Ishikawa (cell line): ENCODE data around the gene VWA1.

Experiments used
- CEBPB ChIP-seq: IDR thresholded peaks from 2 replicates; pipeline ENCODE4 v1.6.1; 2012
- CREB1 ChIP-seq: IDR thresholded peaks from 2 replicates; pipeline ENCODE4 v1.6.1; 2012; ENCODE audit warnings: low read depth
- EGR1 ChIP-seq: IDR thresholded peaks from 2 replicates; pipeline ENCODE4 v1.6.1; 2012
- EP300 ChIP-seq: IDR thresholded peaks from 2 replicates; pipeline ENCODE4 v1.6.1; 2012; ENCODE audit warnings: borderline replicate concordance
- FOXM1 ChIP-seq: IDR thresholded peaks from 2 replicates; pipeline ENCODE4 v1.6.1; 2012; ENCODE audit warnings: low read depth, borderline replicate concordance
- MAX ChIP-seq: IDR thresholded peaks from 2 replicates; pipeline ENCODE4 v1.6.1; 2012
- NFIC ChIP-seq: IDR thresholded peaks from 2 replicates; pipeline ENCODE4 v1.6.1; 2012
- RAD21 ChIP-seq: IDR thresholded peaks from 2 replicates; pipeline ENCODE4 v1.6.1; 2012; ENCODE audit warnings: low read depth
- REST ChIP-seq: IDR thresholded peaks from 2 replicates; pipeline ENCODE4 v1.6.1; 2012; ENCODE audit warnings: low read depth, mild to moderate bottlenecking
- TAF1 ChIP-seq: IDR thresholded peaks from 2 replicates; pipeline ENCODE4 v1.6.1; 2012; ENCODE audit warnings: low read depth, mild to moderate bottlenecking
- TCF12 ChIP-seq: IDR thresholded peaks from 2 replicates; pipeline ENCODE4 v1.6.1; 2012; ENCODE audit warnings: low read depth
- TEAD4 ChIP-seq: IDR thresholded peaks from 2 replicates; pipeline ENCODE4 v1.6.1; 2012
- USF1 ChIP-seq: IDR thresholded peaks from 2 replicates; pipeline ENCODE4 v1.6.1; 2012
- YY1 ChIP-seq: IDR thresholded peaks from 2 replicates; pipeline ENCODE4 v1.6.1; 2012; ENCODE audit warnings: low read depth
- ZBTB7A ChIP-seq: IDR thresholded peaks from 2 replicates; pipeline ENCODE4 v1.6.1; 2012; ENCODE audit warnings: low read depth

Gene VWA1

GRCh38 chr1:1432951-1433803, 2.3 kb upstream of the VWA1 start:
- TF ChIP-seq YY1 (no peak), REST (no peak), NFIC (peak; percentile 61; the same call in 1 of the 2 replicates), USF1 (no peak), CREB1 (no peak), FOXM1 (no peak), EP300 (peak; percentile 68; the same call in 1 of the 2 replicates), TEAD4 (peak; percentile 69), MAX (peak; percentile 74), TCF12 (peak; percentile 87), ZBTB7A (0 out of 2 replicates have a peak, but pooled peaks have one; percentile 24), EGR1 (peak; percentile 72), RAD21 (peak; percentile 7; the same call in 1 of the 2 replicates), CEBPB (no peak), TAF1 (peak; percentile 41; the same call in 1 of the 2 replicates)

GRCh38 chr1:1433804-1434130, 1.7 kb upstream of the VWA1 start:
- peak; percentile 8; the same call in 1 of the 2 replicates for TF ChIP-seq MAX
- no peak for TF ChIP-seq EP300
- no peak for TF ChIP-seq RAD21
- TF ChIP-seq TCF12 = no peak
- TF ChIP-seq TAF1 = no peak

- peak; percentile 74 for TF ChIP-seq ZBTB7A
- TF ChIP-seq USF1 = no peak
- TF ChIP-seq MAX = peak; percentile 4; the same call in 1 of the 2 replicates
Observed at GRCh38 chr1:1434131-1434823, 1.2 kb upstream of the VWA1 start.

- no peak for TF ChIP-seq REST
- no peak for TF ChIP-seq NFIC
- TF ChIP-seq USF1 = no peak
- TF ChIP-seq CREB1 = no peak
Observed at GRCh38 chr1:1434824-1435105, 725 bp upstream of the VWA1 start.

GRCh38 chr1:1435911-1436629, 580 bp downstream of the VWA1 start:
- TF ChIP-seq CREB1 = no peak
- no peak for TF ChIP-seq MAX
- no peak for TF ChIP-seq FOXM1
- TF ChIP-seq EGR1 = no peak
- TF ChIP-seq ZBTB7A = no peak
- TF ChIP-seq TAF1 = no peak
- no peak for TF ChIP-seq TCF12
- no peak for TF ChIP-seq USF1
- TF ChIP-seq RAD21 = no peak
- TF ChIP-seq YY1 = no peak
- no peak for TF ChIP-seq CEBPB
- TF ChIP-seq NFIC = no peak
- TF ChIP-seq EP300 = no peak
- TF ChIP-seq REST = no peak
- TF ChIP-seq TEAD4 = no peak
